B cell (primary cell): ENCODE measurements around the gene SLC2A2. TPM values are rescaled to one million over a fixed set of nuclear protein-coding genes. Genes with fewer than 3 reads are reported as not detected.

ENCODE experiments used
- ATAC-seq: fragments of 200-7000 bp; cut with Tn5 transposase; one replicate; pipeline ENCODE4 v1.10.0; 2021; ENCODE audit warnings: low read depth, mild to moderate bottlenecking, moderate number of reproducible peaks, moderate library complexity
- CTCF ChIA-PET: fragments of 350-600 bp; sonication (Branson Sonifier 250); formaldehyde crosslinking; loops from one replicate; lab custom pipeline; 2021; ENCODE audit warnings: antibody characterized with exemption, inconsistent platforms; lab: Charles Lee
- POLR2A ChIA-PET: fragments of 350-600 bp; sonication (Branson Sonifier 250); formaldehyde crosslinking; loops from one replicate; lab custom pipeline; 2021; ENCODE audit warnings: antibody characterized with exemption; lab: Charles Lee
- DNase-seq: peaks from one replicate; pipeline ENCODE4 v3.0.0; 2013
- H2AFZ ChIP-seq: 2 replicates; pipeline ENCODE4 v1.6.1; 2012; ENCODE audit warnings: mild to moderate bottlenecking, low read depth, low read length; ENCODE audit not compliant: insufficient read depth, poor library complexity, severe bottlenecking
- H3K27ac ChIP-seq, 2 donors: 1 replicate in 1 of 2; 2 replicates in 1 of 2; pipeline ENCODE4 v1.5.1; 2012 to 2013; ENCODE audit warnings: low read length in 2 of 2, mild to moderate bottlenecking in 2 of 2, moderate library complexity in 1 of 2
- H3K27me3 ChIP-seq, 4 experiments: fragments of 200-600 bp in 1 of 4; sonication (generic) in 1 of 4; replicated peaks in 1 of 4; 1 replicate in 2 of 4; 2 replicates in 2 of 4; pipeline versions ENCODE4 v1.6.1 to v1.7.0; 2013 to 2016; ENCODE audit warnings: low read length in 3 of 4, mild to moderate bottlenecking in 2 of 4, mixed read lengths in 1 of 4, moderate library complexity in 1 of 4; ENCODE audit not compliant: insufficient read depth in 4 of 4, control insufficient read depth in 3 of 4; ENCODE audit errors: control extremely low read depth in 1 of 4
- H3K36me3 ChIP-seq, 2 experiments: replicated peaks in 1 of 2; 1 replicate in 1 of 2; 2 replicates in 1 of 2; pipeline versions ENCODE4 v1.6.1 to v1.7.1; 2013; ENCODE audit warnings: low read length in 1 of 2; ENCODE audit not compliant: insufficient read depth in 2 of 2, control insufficient read depth in 1 of 2; ENCODE audit errors: control extremely low read depth in 1 of 2, extremely low read depth in 1 of 2
- H3K4me1 ChIP-seq, 2 donors: fragments of 200-600 bp in 1 of 2; sonication (generic) in 1 of 2; 1 replicate in 1 of 2; 2 replicates in 1 of 2; pipeline versions ENCODE4 v1.5.1 to v1.6.1; 2013 to 2017; ENCODE audit warnings: low read length in 2 of 2; ENCODE audit not compliant: control insufficient read depth in 2 of 2, insufficient read depth in 2 of 2
- H3K4me2 ChIP-seq: replicated peaks from 2 replicates; pipeline ENCODE3; 2012; ENCODE audit warnings: mild to moderate bottlenecking, low read depth, low read length; ENCODE audit not compliant: poor library complexity, severe bottlenecking
- H3K4me3 ChIP-seq, 5 experiments: fragments of 200-600 bp in 1 of 5; sonication (generic) in 1 of 5; 1 replicate in 3 of 5; 2 replicates in 2 of 5; pipeline versions ENCODE4 v1.5.1 to v1.7.0; 2011 to 2016; ENCODE audit warnings: low read length in 4 of 5, mild to moderate bottlenecking in 4 of 5, low read depth in 2 of 5, control low read depth in 1 of 5, moderate library complexity in 1 of 5; ENCODE audit not compliant: insufficient read depth in 1 of 5; ENCODE audit errors: control extremely low read depth in 1 of 5, extremely low read depth in 1 of 5
- H3K79me2 ChIP-seq: fragments of 200-600 bp; sonication (generic); one replicate; pipeline ENCODE4 v1.6.0; 2016; ENCODE audit warnings: low read length; ENCODE audit not compliant: control insufficient read depth, insufficient read depth
- H3K9ac ChIP-seq: fragments of 200-600 bp; sonication (generic); 2 replicates; pipeline ENCODE4 v1.6.1; 2017; ENCODE audit warnings: mild to moderate bottlenecking, low read length, moderate library complexity
- H3K9me3 ChIP-seq, 3 donors: one replicate each; pipeline versions ENCODE4 v1.6.1 to v1.7.1; 2013; ENCODE audit warnings: low read length in 2 of 3; ENCODE audit not compliant: control insufficient read depth in 2 of 3, insufficient read depth in 1 of 3; ENCODE audit errors: control extremely low read depth in 1 of 3
- H4K20me1 ChIP-seq: 2 replicates; pipeline ENCODE4 v1.6.0; 2012; ENCODE audit warnings: mild to moderate bottlenecking, low read length; ENCODE audit not compliant: insufficient read depth, control insufficient read depth, poor library complexity, severe bottlenecking
- H3K27ac Mint-ChIP-seq: one replicate; pipeline ENCODE4 v1.8.0; 2021; ENCODE audit warnings: mixed read lengths
- H3K27me3 Mint-ChIP-seq: one replicate; pipeline ENCODE4 v1.8.0; 2021; ENCODE audit warnings: mixed read lengths
- H3K4me1 Mint-ChIP-seq: one replicate; pipeline ENCODE4 v1.8.0; 2021; ENCODE audit warnings: mixed read lengths
- H3K4me3 Mint-ChIP-seq: one replicate; pipeline ENCODE4 v1.8.0; 2021; ENCODE audit warnings: mixed read lengths
- H3K9me3 Mint-ChIP-seq: one replicate; pipeline ENCODE4 v1.8.0; 2022; ENCODE audit warnings: mixed read lengths; ENCODE audit not compliant: insufficient read depth
- CTCF ChIP-seq: fragments of 200-600 bp; IDR thresholded peaks from one replicate; pipeline ENCODE4 v1.8.0; 2022; ENCODE audit warnings: antibody characterized with exemption, mild to moderate bottlenecking
- EZH2 ChIP-seq: IDR thresholded peaks from 2 replicates; pipeline ENCODE4 v1.6.1; 2012; ENCODE audit warnings: borderline replicate concordance, low read depth, mild to moderate bottlenecking, moderate library complexity, low read length; ENCODE audit not compliant: insufficient read depth, poor library complexity, severe bottlenecking
- WGBS: methylation state at CpG from one replicate; pipeline ENCODE4 v1.1.5; 2013; ENCODE audit warnings: missing lambda C conversion rate; ENCODE audit not compliant: insufficient coverage; 5-methylcytosine and 5-hydroxymethylcytosine counted together
- intact Hi-C: fragments of 100-400 bp; cut with micrococcal nuclease; formaldehyde crosslinking; loops from one replicate; pipeline ENCODE4 v1.10.0; 2022
- polyA plus RNA-seq: library from polyadenylated mRNA; depleted of rRNA; stranded (reverse); fragments of >200 nt; gene quantifications from 2 replicates; pipeline ENCODE4 v1.2.3, GENCODE V29; 2012
- total RNA-seq, 2 donors: library from RNA; stranded (reverse); fragments of 120-200 nt in 1 of 2; gene quantifications; 1 replicate in 1 of 2; 2 replicates in 1 of 2; pipeline versions ENCODE4 v1.2.3 to v1.2.4, GENCODE V29; 2013 to 2022

SLC2A2 gene
- total and polyA plus RNA-seq, 2 donors (not counting 1 experiment from before 2014, with no cell fraction given), result not detected

DNA sequence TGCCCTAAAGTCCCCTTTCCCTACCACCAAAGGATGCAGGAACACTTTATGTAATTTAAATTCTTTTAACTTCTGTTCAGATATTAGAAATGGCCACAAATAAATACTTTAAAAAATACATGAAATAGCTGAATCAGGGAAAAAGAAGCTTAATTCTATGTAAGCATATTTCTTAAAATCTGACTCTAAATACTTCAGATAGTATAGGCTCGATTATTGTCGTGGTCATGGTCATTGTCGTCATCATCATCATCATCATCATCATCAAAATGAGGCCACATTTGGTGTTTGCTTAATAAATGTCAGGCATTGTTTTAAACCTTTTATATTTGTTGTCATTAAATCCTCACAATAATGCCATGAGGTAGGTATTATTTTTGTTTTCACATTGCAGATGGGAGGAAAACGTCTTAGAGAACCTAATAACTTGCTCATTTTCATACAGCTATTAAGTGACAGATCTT lies 14.6 kb downstream of the SLC2A2 start:
- intact Hi-C loops, result no loop called here
- no peaks in the 10 kb centered on the region for H3K9me3 Mint-ChIP-seq
- Histone ChIP-seq H3K79me2 (no peaks in the 10 kb centered on the region), H3K27ac (no peak overlapping the region), H4K20me1 (no peaks in the 10 kb centered on the region), H3K9ac (no peak overlapping the region), H3K27me3 (no peaks in the 10 kb centered on the region), H3K9me3 (no peaks in the 10 kb centered on the region), H3K4me3 (no peak overlapping the region), H3K4me1 (no peaks in the 10 kb centered on the region), H3K36me3 (no peaks in the 10 kb centered on the region), H2AFZ (no peak overlapping the region), H3K4me2 (no peak overlapping the region)
- peaks cover 6% of the 10 kb centered on the region for H3K27me3 Mint-ChIP-seq
- H3K27ac Mint-ChIP-seq, result no peak overlapping the region
- H3K4me1 Mint-ChIP-seq, result no peaks in the 10 kb centered on the region
- ChIA-PET POLR2A (no interaction called here), CTCF (no interaction called here)
- no peak for ATAC-seq
- H3K4me3 Mint-ChIP-seq, result no peak overlapping the region
- WGBS, result no CpG with 5 or more reads among the region's 4 CpGs
- no peak for TF ChIP-seq EZH2
- no peak for TF ChIP-seq CTCF
- DNase-seq, result no peak

DNA sequence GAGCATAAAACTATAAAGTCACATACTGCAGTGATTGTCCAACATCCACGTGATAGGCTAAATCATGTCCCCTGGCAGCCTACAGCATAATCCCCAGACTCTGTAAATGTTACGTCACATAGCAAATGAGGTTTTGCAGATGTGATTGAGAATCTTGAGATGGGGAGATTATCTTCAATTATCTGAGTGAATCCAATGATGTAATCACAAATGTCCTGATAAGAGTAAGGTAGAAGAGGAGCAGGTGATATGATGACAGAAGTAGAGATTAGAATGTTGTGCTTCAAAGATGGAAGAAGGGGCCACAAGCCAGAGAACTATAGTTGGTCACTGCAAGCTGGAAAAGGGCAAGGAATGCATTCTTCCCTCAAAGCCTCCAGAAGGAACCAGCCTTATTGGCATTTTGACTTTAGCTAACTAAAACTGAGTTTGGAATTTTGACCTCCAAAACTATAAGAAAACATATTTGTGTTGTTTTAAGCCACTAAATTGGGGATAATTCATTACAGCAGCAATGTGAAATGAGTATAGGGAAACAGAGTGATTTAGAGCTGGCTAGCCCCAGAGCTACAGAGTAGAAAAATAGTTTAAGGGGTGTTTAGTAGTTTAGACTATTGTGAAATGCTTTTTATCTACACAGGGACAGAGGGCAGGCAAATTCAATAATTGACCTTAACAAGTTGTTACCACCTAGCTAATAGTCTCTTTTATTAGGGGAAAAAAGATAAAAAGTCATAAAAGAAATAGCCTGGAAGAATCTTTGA lies 15.2 kb downstream of the SLC2A2 start:
- Mint-ChIP-seq H3K4me1 (no peaks in the 10 kb centered on the region), H3K9me3 (no peaks in the 10 kb centered on the region), H3K27me3 (peaks cover 6% of the 10 kb centered on the region), H3K27ac (no peak overlapping the region), H3K4me3 (no peak overlapping the region)
- no peak overlapping the region for H3K9ac ChIP-seq
- no peak for DNase-seq
- H3K4me3 ChIP-seq, result no peak overlapping the region
- POLR2A ChIA-PET, result no interaction called here
- TF ChIP-seq EZH2 (no peak), CTCF (no peak)
- no peaks in the 10 kb centered on the region for H3K79me2 ChIP-seq
- H3K4me1 ChIP-seq, result no peaks in the 10 kb centered on the region
- H3K9me3 ChIP-seq, result no peaks in the 10 kb centered on the region
- intact Hi-C loops, result no loop called here
- H3K27ac ChIP-seq, result no peak overlapping the region
- H3K4me2 ChIP-seq, result no peak overlapping the region
- WGBS, result no CpG with 5 or more reads among the region's 2 CpGs
- no peak for ATAC-seq
- CTCF ChIA-PET, result no interaction called here
- no peaks in the 10 kb centered on the region for H3K36me3 ChIP-seq
- no peak overlapping the region for H2AFZ ChIP-seq
- H3K27me3 ChIP-seq, result no peaks in the 10 kb centered on the region
- H4K20me1 ChIP-seq, result no peaks in the 10 kb centered on the region
